Endothelial cell of umbilical vein (primary cell): Measurements from ENCODE around the gene NRG3. TPM values are rescaled to one million over a fixed set of nuclear protein-coding genes. Genes with fewer than 3 reads are reported as not detected.
A peak's percentile ranks its signal among the peaks of the same experiment; 100 is the strongest.

Source experiments
- BruUV-seq: library from RNA; stranded (reverse); fragments of 400-500 nt; replicated peaks from 2 replicates; lab custom pipeline; 2021; lab: Mats Ljungman, UMichigan
- CTCF ChIA-PET: fragments of 300-600, 350-600 bp; sonication (Branson Sonifier 250); formaldehyde crosslinking; loops from one replicate; lab custom pipeline; 2021; ENCODE audit warnings: antibody characterized with exemption, inconsistent platforms; lab: Charles Lee
- POLR2A ChIA-PET: fragments of 300-600, 350-600 bp; sonication (Branson Sonifier 250); formaldehyde crosslinking; loops from one replicate; lab custom pipeline; 2021; ENCODE audit warnings: antibody characterized with exemption, inconsistent platforms; lab: Charles Lee
- DNase-seq: peaks from one replicate; pipeline ENCODE4 v3.0.0-alpha.2; 2011; ENCODE audit warnings: low read depth, low spot score
- FAIRE-seq: peaks from 2 replicates; lab custom pipeline; 2011; peaks lifted over from hg19 to GRCh38; lab: Jason Lieb, UNC
- H2AFZ ChIP-seq: 2 replicates; pipeline ENCODE4 v1.6.0; 2012; ENCODE audit warnings: low read depth, low read length, control low read depth, inconsistent platforms
- H3K27ac ChIP-seq: 2 replicates; pipeline ENCODE4 v1.5.1; 2011; ENCODE audit warnings: low read depth, mild to moderate bottlenecking, control low read depth, low read length, moderate library complexity; ENCODE audit not compliant: insufficient read depth
- H3K27me3 ChIP-seq, 2 experiments: 2 replicates each; pipeline versions ENCODE4 v1.6.0 to v1.6.1; 2011; ENCODE audit warnings: low read length in 2 of 2, mixed read lengths in 1 of 2; ENCODE audit not compliant: control insufficient read depth in 2 of 2, insufficient read depth in 2 of 2
- H3K36me3 ChIP-seq, 2 experiments: 2 replicates in 1 of 2; 3 replicates in 1 of 2; pipeline ENCODE4 v1.5.1; 2011; ENCODE audit warnings: low read length in 2 of 2, mild to moderate bottlenecking in 1 of 2, moderate library complexity in 1 of 2; ENCODE audit not compliant: control insufficient read depth in 2 of 2, insufficient read depth in 2 of 2; ENCODE audit errors: extremely low read depth in 1 of 2
- H3K4me1 ChIP-seq: 3 replicates; pipeline ENCODE4 v1.5.1; 2011; ENCODE audit warnings: mild to moderate bottlenecking, low read length; ENCODE audit not compliant: control insufficient read depth, insufficient read depth; ENCODE audit errors: extremely low read depth
- H3K4me2 ChIP-seq: 2 replicates; pipeline ENCODE4 v1.6.1; 2011; ENCODE audit warnings: low read length, control low read depth, mixed read lengths; ENCODE audit not compliant: insufficient read depth
- H3K4me3 ChIP-seq, 3 experiments: fragments of 200-600 bp in 1 of 3; sonication (generic), shearing (Covaris generic) in 1 of 3; replicated peaks in 1 of 3; 2 replicates each; pipeline ENCODE4 v1.5.1; 2011 to 2016; ENCODE audit warnings: control low read depth in 3 of 3, low read length in 3 of 3, mild to moderate bottlenecking in 2 of 3, inconsistent platforms in 1 of 3, low read depth in 1 of 3, moderate library complexity in 1 of 3; ENCODE audit not compliant: insufficient read depth in 1 of 3
- H3K79me2 ChIP-seq: 2 replicates; pipeline ENCODE4 v1.6.0; 2012; ENCODE audit warnings: low read length, inconsistent platforms; ENCODE audit not compliant: control insufficient read depth, insufficient read depth
- H3K9ac ChIP-seq: replicated peaks from 2 replicates; pipeline ENCODE3; 2011; ENCODE audit warnings: low read length, control low read depth; ENCODE audit not compliant: insufficient read depth; ENCODE audit errors: extremely low read depth
- H3K9me1 ChIP-seq: replicated peaks from 3 replicates; pipeline ENCODE4 v1.6.0; 2011; ENCODE audit warnings: mild to moderate bottlenecking, low read length; ENCODE audit not compliant: control insufficient read depth, insufficient read depth; ENCODE audit errors: extremely low read depth
- H3K9me3 ChIP-seq: replicated peaks from 2 replicates; pipeline ENCODE4 v1.5.1; 2012; ENCODE audit warnings: low read length, inconsistent platforms; ENCODE audit not compliant: control insufficient read depth, insufficient read depth
- H4K20me1 ChIP-seq: replicated peaks from 2 replicates; pipeline ENCODE3; 2011; ENCODE audit warnings: mild to moderate bottlenecking, low read length; ENCODE audit not compliant: control insufficient read depth, insufficient read depth; ENCODE audit errors: extremely low read depth
- CTCF ChIP-seq, 2 donors: IDR thresholded peaks; 1 replicate in 1 of 2; 2 replicates in 1 of 2; pipeline ENCODE4 v1.5.1; 2011; ENCODE audit warnings: low read length in 2 of 2, mild to moderate bottlenecking in 2 of 2, moderate library complexity in 2 of 2, control low read depth in 1 of 2, inconsistent platforms in 1 of 2, low read depth in 1 of 2; ENCODE audit not compliant: insufficient read depth in 1 of 2; ENCODE audit errors: extremely low read depth in 1 of 2
- EZH2 ChIP-seq: IDR thresholded peaks from 2 replicates; pipeline ENCODE4 v1.6.1; 2012; ENCODE audit warnings: borderline replicate concordance, low read depth, mild to moderate bottlenecking, moderate library complexity, low read length, inconsistent platforms; ENCODE audit not compliant: severe bottlenecking
- FOS ChIP-seq: IDR thresholded peaks from 2 replicates; pipeline ENCODE4 v1.6.1; 2011; ENCODE audit warnings: mild to moderate bottlenecking, low read length, moderate library complexity, borderline replicate concordance; ENCODE audit not compliant: insufficient read depth
- GATA2 ChIP-seq: IDR thresholded peaks from 2 replicates; pipeline ENCODE4 v1.7.0; 2011; ENCODE audit warnings: low read depth, mild to moderate bottlenecking, moderate library complexity, mixed read lengths, low read length; ENCODE audit not compliant: insufficient read length, insufficient read depth
- JUN ChIP-seq: IDR thresholded peaks from 2 replicates; pipeline ENCODE4 v1.6.1; 2011; ENCODE audit warnings: borderline replicate concordance, low read depth; ENCODE audit not compliant: insufficient read length, insufficient read depth
- MAX ChIP-seq: IDR thresholded peaks from 2 replicates; pipeline ENCODE4 v1.6.1; 2011; ENCODE audit not compliant: insufficient read depth, insufficient read length
- MYC ChIP-seq: IDR thresholded peaks from one replicate; pipeline ENCODE4 v1.6.1; 2011; ENCODE audit warnings: mild to moderate bottlenecking, low read depth, low read length
- POLR2A ChIP-seq: IDR thresholded peaks from 2 replicates; pipeline ENCODE4 v1.6.1; 2012; ENCODE audit warnings: low read depth, mild to moderate bottlenecking, control low read depth, low read length
- POLR2AphosphoS5 ChIP-seq: IDR thresholded peaks from 2 replicates; pipeline ENCODE4 v1.6.1; 2012; ENCODE audit warnings: low read depth, mild to moderate bottlenecking, control low read depth, low read length, moderate library complexity; ENCODE audit not compliant: insufficient read depth
- dilution Hi-C: fragments of 300-500 bp; cut with MboI; formaldehyde crosslinking; loops from one replicate; pipeline ENCODE4 v1.15.0; 2019; ENCODE audit warnings: low sequenced_read_pairs; ENCODE audit not compliant: extremely low pct_ligation_motif_present
- intact Hi-C: fragments of 100-400 bp; cut with micrococcal nuclease; formaldehyde crosslinking; loops from one replicate; pipeline ENCODE4 v1.10.0; 2022
- polyA plus RNA-seq, 4 experiments: library from polyadenylated mRNA; depleted of rRNA in 3 of 4; stranded (reverse) in 3 of 4; unstranded in 1 of 4; fragments of >200 nt; gene quantifications; 2 replicates each; pipeline versions ENCODE4 v1.2.1 to v1.2.3, GENCODE V29; 2011 to 2012; ENCODE audit warnings: missing spikeins in 1 of 4
- total RNA-seq: library from RNA; stranded (reverse); gene quantifications from 2 replicates; pipeline ENCODE4 v1.2.3, GENCODE V29; 2021

The NRG3 gene
- total and polyA plus RNA-seq, 2 donors (not counting 3 experiments of a cell fraction or from before 2014, with no cell fraction given), result 1.9 to 3.9 TPM

- dilution Hi-C loops, result no loop called here
- Histone ChIP-seq H4K20me1 (no peaks in the 10 kb centered on the region), H3K4me1 (peaks cover 41% of the 10 kb centered on the region), H3K9me1 (no peaks in the 10 kb centered on the region), H3K36me3 (no peaks in the 10 kb centered on the region), H3K27ac (peak overlapping the region; percentile 57), H3K9me3 (no peaks in the 10 kb centered on the region), H3K79me2 (no peaks in the 10 kb centered on the region), H3K9ac (no peak overlapping the region), H3K4me2 (peak overlapping the region; percentile 89), H2AFZ (peak overlapping the region; percentile 93), H3K4me3 (no peak overlapping the region), H3K27me3 (no peaks in the 10 kb centered on the region)
- FAIRE-seq (peak; percentile 71), DNase-seq (peak; percentile 83)
- intact Hi-C loops, result loop anchor here (1.0 kb wide), 1 partner anchor 97 kb away; no protein-coding TSS in a partner anchor
- BruUV-seq, result no TSS peak
- ChIA-PET CTCF (no interaction called here), POLR2A (no interaction called here)
- TF ChIP-seq MAX (no peak), MYC (no peak), POLR2AphosphoS5 (no peak), FOS (peak; percentile 82), JUN (no peak), EZH2 (no peak), POLR2A (no peak), CTCF (IDR thresholded peaks at IDR 0.05; ENCODE audit: extremely low read depth in 1 of 2, insufficient read depth in 1 of 2, low read depth in 1 of 2, low read length in 2 of 2) (no peak), GATA2 (peak; percentile 16)
Measured at GRCh38 chr10:81963606-81964005, 88.6 kb downstream of the NRG3 start.
